GM12878 (cell line): ENCODE measurements around the gene IQGAP3. TPM values are rescaled to one million over a fixed set of nuclear protein-coding genes. Genes with fewer than 3 reads are reported as not detected.

Experiments
- ATAC-seq: fragments of 200-7000 bp; cut with Tn5 transposase; 3 replicates; pipeline ENCODE4 v1.9.1; 2020; ENCODE audit warnings: mild to moderate bottlenecking, moderate library complexity
- BruUV-seq: library from RNA; stranded (reverse); fragments of 400-500 nt; replicated peaks from 2 replicates; lab custom pipeline; 2021; lab: Mats Ljungman, UMichigan
- CTCF ChIA-PET: fragments of 300-600 bp; sonication (Branson Sonifier 250); formaldehyde crosslinking; extraction: SDS; loops from one replicate; lab custom pipeline; 2021; ENCODE audit warnings: inconsistent platforms; lab: Yijun Ruan, JAX
- POLR2A ChIA-PET: fragments of 350-600 bp; formaldehyde crosslinking; extraction: SDS; loops from one replicate; lab custom pipeline; 2021; ENCODE audit warnings: inconsistent platforms; lab: Charles Lee
- RAD21 ChIA-PET: fragments of 300-600 bp; sonication (Branson Sonifier 250); formaldehyde crosslinking; loops from one replicate; lab custom pipeline; 2023; ENCODE audit warnings: antibody characterized with exemption; ENCODE audit not compliant: unreplicated experiment; lab: Charles Lee
- SMC1A ChIA-PET: fragments of 300-600 bp; sonication (Branson Sonifier 250); formaldehyde crosslinking; loops from one replicate; lab custom pipeline; 2023; ENCODE audit not compliant: unreplicated experiment, uncharacterized antibody; lab: Charles Lee
- DNase-seq: peaks from one replicate; pipeline ENCODE4 v3.0.0-alpha.2; 2011; ENCODE audit warnings: low read depth, low spot score
- FAIRE-seq: peaks from 3 replicates; lab custom pipeline; 2011; peaks lifted over from hg19 to GRCh38; lab: Jason Lieb, UNC
- H2AFZ ChIP-seq: 2 replicates; pipeline ENCODE4 v1.6.0; 2011; ENCODE audit warnings: low read depth, low read length, control low read depth; ENCODE audit not compliant: control insufficient read depth
- H3K27ac ChIP-seq: 2 replicates; pipeline ENCODE4 v1.5.1; 2011; ENCODE audit warnings: control low read depth; ENCODE audit not compliant: control insufficient read depth, insufficient read depth
- H3K27me3 ChIP-seq, 2 experiments: replicated peaks in 1 of 2; 2 replicates each; pipeline versions ENCODE4 v1.6.0 to v1.6.1; 2011; ENCODE audit warnings: low read length in 1 of 2; ENCODE audit not compliant: control insufficient read depth in 2 of 2, insufficient read depth in 2 of 2
- H3K36me3 ChIP-seq, 2 experiments: 2 replicates each; pipeline ENCODE4 v1.5.1; 2011; ENCODE audit warnings: low read length in 1 of 2; ENCODE audit not compliant: control insufficient read depth in 2 of 2, insufficient read depth in 2 of 2
- H3K4me1 ChIP-seq: 2 replicates; pipeline ENCODE4 v1.6.1; 2011; ENCODE audit warnings: mild to moderate bottlenecking, low read length, moderate library complexity, mixed read lengths; ENCODE audit not compliant: control insufficient read depth, insufficient read depth
- H3K4me2 ChIP-seq: 2 replicates; pipeline ENCODE4 v1.6.0; 2011; ENCODE audit warnings: control low read depth; ENCODE audit not compliant: control insufficient read depth, insufficient read depth
- H3K4me3 ChIP-seq: fragments of 200-600 bp; sonication (generic); 2 replicates; pipeline ENCODE4 v1.5.1; 2016
- H3K79me2 ChIP-seq: 2 replicates; pipeline ENCODE4 v1.6.0; 2011; ENCODE audit warnings: low read length; ENCODE audit not compliant: control insufficient read depth, insufficient read depth
- H3K9ac ChIP-seq: 2 replicates; pipeline ENCODE4 v1.8.0; 2011; ENCODE audit warnings: low read length, control low read depth, mixed read lengths; ENCODE audit not compliant: control insufficient read depth, insufficient read depth
- H3K9me3 ChIP-seq: replicated peaks from 3 replicates; pipeline ENCODE4 v1.5.1; 2011; ENCODE audit warnings: mild to moderate bottlenecking, low read length; ENCODE audit not compliant: control insufficient read depth, insufficient read depth
- H4K20me1 ChIP-seq: 2 replicates; pipeline ENCODE4 v1.6.0; 2011; ENCODE audit not compliant: control insufficient read depth, insufficient read depth
- BCL11A ChIP-seq: IDR thresholded peaks from 2 replicates; pipeline ENCODE4 v1.6.1; 2011; ENCODE audit warnings: low read depth, low read length
- BHLHE40 ChIP-seq, 2 experiments: fragments of 450-650 bp in 1 of 2; IDR thresholded peaks; 2 replicates each; pipeline ENCODE4 v1.6.1; 2011 to 2017; ENCODE audit warnings: low read depth in 2 of 2, borderline replicate concordance in 1 of 2, improper control_type of control experiment in 1 of 2, low read length in 1 of 2, mild to moderate bottlenecking in 1 of 2
- CREB1 ChIP-seq: IDR thresholded peaks from 2 replicates; pipeline ENCODE4 v1.6.1; 2012; ENCODE audit warnings: low read depth, mild to moderate bottlenecking, inconsistent platforms
- FOS ChIP-seq: IDR thresholded peaks from 3 replicates; pipeline ENCODE4 v1.6.1; 2011; ENCODE audit warnings: borderline replicate concordance; ENCODE audit not compliant: insufficient read length; ENCODE audit errors: extremely low read depth
- POU2F2 ChIP-seq: IDR thresholded peaks from 3 replicates; pipeline ENCODE4 v1.6.1; 2011; ENCODE audit warnings: low read depth, mild to moderate bottlenecking, low read length, borderline replicate concordance
- YBX1 ChIP-seq: fragments of 450-650 bp; IDR thresholded peaks from 2 replicates; pipeline ENCODE4 v1.6.1; 2016; ENCODE audit warnings: antibody characterized with exemption
- ZBED1 ChIP-seq: IDR thresholded peaks from 2 replicates; pipeline ENCODE4 v1.6.1; 2016; ENCODE audit warnings: borderline replicate concordance
- ZNF217 ChIP-seq: fragments of 450-650 bp; IDR thresholded peaks from 2 replicates; pipeline ENCODE4 v1.6.1; 2017; ENCODE audit warnings: antibody characterized with exemption, mild to moderate bottlenecking
- WGBS: methylation state at CpG from one replicate; pipeline ENCODE4 v1.1.6; 2016; ENCODE audit warnings: low lambda C conversion rate; ENCODE audit not compliant: insufficient replicate concordance, insufficient coverage; ENCODE audit errors: missing lambda C conversion rate; 5-methylcytosine and 5-hydroxymethylcytosine counted together
- in situ Hi-C: fragments of 300-500 bp; cut with MboI; formaldehyde crosslinking; loops from 9 replicates; pipeline ENCODE4 v1.14.3; 2018; ENCODE audit warnings: mixed read lengths
- intact Hi-C: fragments of 100-400 bp; cut with micrococcal nuclease; formaldehyde crosslinking; loops from one replicate; pipeline ENCODE4 v1.14.2; 2022; ENCODE audit not compliant: unreplicated experiment
- polyA plus RNA-seq, 11 experiments: library from polyadenylated mRNA; depleted of rRNA in 4 of 11; unstranded in 6 of 11; stranded (reverse) in 5 of 11; fragments of >200 nt; fragmentation: Nextera tagmentation in 4 of 11; fragmentation: Illumina TruSeq in 1 of 11; extraction: Ambion mirVana in 4 of 11; extraction: Trizol in 1 of 11; gene quantifications; 1 replicate in 1 of 11; 2 replicates in 10 of 11; pipeline versions ENCODE4 v1.2.1 to v1.2.3, GENCODE V29; 2011 to 2016; ENCODE audit warnings: inconsistent platforms in 2 of 11, missing spikeins in 2 of 11, low read depth in 1 of 11
- total RNA-seq, 4 experiments: library from RNA; depleted of rRNA in 3 of 4; stranded (reverse); fragments of >200 nt in 3 of 4; fragmentation: Illumina TruSeq in 1 of 4; extraction: Trizol in 1 of 4; gene quantifications; 2 replicates each; pipeline versions ENCODE4 v1.2.1 to v1.2.3, GENCODE V29; 2013 to 2021
- TF ChIP-seq, protein P1 (sequence below): IDR thresholded peaks from 2 replicates; pipeline ENCODE4 v1.6.1; 2012; ENCODE audit warnings: mild to moderate bottlenecking, low read depth, low read length

Gene IQGAP3
- total and polyA plus RNA-seq, 10 of the 15 experiments (the other 5 are each of a cell fraction or from before 2014, with no cell fraction given): 1.1 to 10.7 (median 7.9) TPM

- TF ChIP-seq, protein P1, sequence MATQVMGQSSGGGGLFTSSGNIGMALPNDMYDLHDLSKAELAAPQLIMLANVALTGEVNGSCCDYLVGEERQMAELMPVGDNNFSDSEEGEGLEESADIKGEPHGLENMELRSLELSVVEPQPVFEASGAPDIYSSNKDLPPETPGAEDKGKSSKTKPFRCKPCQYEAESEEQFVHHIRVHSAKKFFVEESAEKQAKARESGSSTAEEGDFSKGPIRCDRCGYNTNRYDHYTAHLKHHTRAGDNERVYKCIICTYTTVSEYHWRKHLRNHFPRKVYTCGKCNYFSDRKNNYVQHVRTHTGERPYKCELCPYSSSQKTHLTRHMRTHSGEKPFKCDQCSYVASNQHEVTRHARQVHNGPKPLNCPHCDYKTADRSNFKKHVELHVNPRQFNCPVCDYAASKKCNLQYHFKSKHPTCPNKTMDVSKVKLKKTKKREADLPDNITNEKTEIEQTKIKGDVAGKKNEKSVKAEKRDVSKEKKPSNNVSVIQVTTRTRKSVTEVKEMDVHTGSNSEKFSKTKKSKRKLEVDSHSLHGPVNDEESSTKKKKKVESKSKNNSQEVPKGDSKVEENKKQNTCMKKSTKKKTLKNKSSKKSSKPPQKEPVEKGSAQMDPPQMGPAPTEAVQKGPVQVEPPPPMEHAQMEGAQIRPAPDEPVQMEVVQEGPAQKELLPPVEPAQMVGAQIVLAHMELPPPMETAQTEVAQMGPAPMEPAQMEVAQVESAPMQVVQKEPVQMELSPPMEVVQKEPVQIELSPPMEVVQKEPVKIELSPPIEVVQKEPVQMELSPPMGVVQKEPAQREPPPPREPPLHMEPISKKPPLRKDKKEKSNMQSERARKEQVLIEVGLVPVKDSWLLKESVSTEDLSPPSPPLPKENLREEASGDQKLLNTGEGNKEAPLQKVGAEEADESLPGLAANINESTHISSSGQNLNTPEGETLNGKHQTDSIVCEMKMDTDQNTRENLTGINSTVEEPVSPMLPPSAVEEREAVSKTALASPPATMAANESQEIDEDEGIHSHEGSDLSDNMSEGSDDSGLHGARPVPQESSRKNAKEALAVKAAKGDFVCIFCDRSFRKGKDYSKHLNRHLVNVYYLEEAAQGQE: no peak
- TF ChIP-seq BCL11A: no peak
- TF ChIP-seq ZNF217: no peak
- no peak for TF ChIP-seq FOS
Observed at GRCh38 chr1:156591181-156591431, 18.7 kb upstream of the IQGAP3 start (continued).

GRCh38 chr1:156590326-156591180, 18.2 kb upstream of the IQGAP3 start:
- Histone ChIP-seq H3K79me2 (peaks cover 9% of the 10 kb centered on the region), H3K27ac (peak overlapping the region; percentile 86; the same call in 1 of the 2 replicates), H4K20me1 (no peaks in the 10 kb centered on the region), H3K4me1 (peaks cover 5% of the 10 kb centered on the region), H3K9ac (peak overlapping the region; percentile 79; the same call in 1 of the 2 replicates), H3K36me3 (peaks cover 10 to 12% of the 10 kb centered on the region in 2 experiments; a peak in 3 of 4 replicates), H2AFZ (peak overlapping the region; percentile 97), H3K4me3 (peak overlapping the region; percentile 89), H3K4me2 (peak overlapping the region; percentile 99), H3K9me3 (no peaks in the 10 kb centered on the region), H3K27me3 (no peaks in the 10 kb centered on the region; a peak in 1 of 4 replicates)
- in situ Hi-C loops: no loop called here
- ATAC-seq (no peak; the same call in 2 of the 3 replicates), DNase-seq (no peak), FAIRE-seq (no peak)
- POLR2A ChIA-PET: interaction anchor here (0.9 to 3.1 kb wide), 11 partner anchors 10 to 308 kb away, joined by 3 to 39 read pairs (median 5); partner anchors contain the start of genes GPATCH4, ISG20L2, MEF2D and METTL25B
- WGBS: 66% methylated on average over 10 of the region's 10 CpGs
- BruUV-seq: no TSS peak
- intact Hi-C loops: no loop called here
- SMC1A ChIA-PET: interaction anchor here (0.7 to 5.9 kb wide), 18 partner anchors 10 to 271 kb away, joined by 3 to 47 read pairs (median 4); partner anchors contain the start of genes GPATCH4, MEF2D and TTC24
- RAD21 ChIA-PET: interaction anchor here (0.6 to 2.2 kb wide), 14 partner anchors 8 to 205 kb away, joined by 3 to 18 read pairs (median 6); partner anchors contain the start of genes GPATCH4 and NES
- TF ChIP-seq CREB1 (no peak), BHLHE40 (IDR thresholded peaks at IDR 0.05; ENCODE audit: borderline replicate concordance in 1 of 2, low read depth in 2 of 2, low read length in 1 of 2) (peak in 1 of 2 experiments; percentile 45; a peak in 1 of 4 replicates), YBX1 (no peak), POU2F2 (0 out of 3 replicates have a peak, but pooled peaks have one; percentile 22), ZBED1 (0 out of 2 replicates have a peak, but pooled peaks have one; percentile 22)
- CTCF ChIA-PET: interaction anchor here (0.7 to 4.6 kb wide), 22 partner anchors 11 to 207 kb away, joined by 3 to 49 read pairs (median 6); partner anchors contain the start of genes GPATCH4, ISG20L2 and METTL25B
